Measurements from ENCODE around the gene F7. TPM values are rescaled to one million over a fixed set of nuclear protein-coding genes. Genes with fewer than 3 reads are reported as not detected.

F7 gene
- total and polyA plus RNA-seq, 10 donors = 0.03 TPM; not detected in 9

GRCh38 chr13:113092776-113093579 lies 12.6 kb upstream of the F7 start:
- TF ChIP-seq CTCF (IDR thresholded peaks at IDR 0.05 in 8 of 11, conservative IDR thresholded peaks at IDR 0.05 in 3 of 11) (no peak), POLR2AphosphoS5 (IDR thresholded peaks at IDR 0.05) (no peak), POLR2A (IDR thresholded peaks at IDR 0.05) (no peak)
- intact Hi-C loops (cut with DNase I; ENCODE audit: low total_unique reads) = no loop called here
- H3K9me3 ChIP-seq = no peaks in the 10 kb centered on the region
- H3K36me3 ChIP-seq = peaks cover 0 to 23% (median 4%) of the 10 kb centered on the region in 6 donors
- no peak overlapping the region for H3K27ac ChIP-seq
- no peak overlapping the region for H3K4me3 ChIP-seq
- DNase-seq = peak; percentile 51
- no peaks in the 10 kb centered on the region for H3K4me1 ChIP-seq
- H3K27me3 ChIP-seq (replicated peaks in 1 of 7) = peaks cover 0 to 4% (median 0%) of the 10 kb centered on the region in 7 donors
- WGBS, 5 donors = 83 to 92% (median 91%) methylated on average over 7 to 25 of the region's 25 CpGs

- DNase-seq = peak; percentile 57
- 79 to 89% (median 83%) methylated on average over 26 to 29 of the region's 29 CpGs for WGBS, 5 donors
- peaks cover 0 to 14% (median 0%) of the 10 kb centered on the region in 6 donors for H3K36me3 ChIP-seq
These were observed 11.8 kb upstream of the F7 start for GRCh38 chr13:113093580-113094409.

GRCh38 chr13:113094410-113094800 lies 11.2 kb upstream of the F7 start:
- H3K9me3 ChIP-seq = no peaks in the 10 kb centered on the region
- H3K4me1 ChIP-seq = no peaks in the 10 kb centered on the region
- no peak overlapping the region for H3K4me3 ChIP-seq
- TF ChIP-seq POLR2AphosphoS5 (IDR thresholded peaks at IDR 0.05) = no peak
- no peak for TF ChIP-seq CTCF (IDR thresholded peaks at IDR 0.05 in 8 of 11, conservative IDR thresholded peaks at IDR 0.05 in 3 of 11)
- TF ChIP-seq POLR2A (IDR thresholded peaks at IDR 0.05) = no peak
- H3K27me3 ChIP-seq (replicated peaks in 1 of 7) = peaks cover 0 to 4% (median 0%) of the 10 kb centered on the region in 7 donors
- intact Hi-C loops (cut with DNase I; ENCODE audit: low total_unique reads) = no loop called here
- peak; percentile 44 for DNase-seq
- H3K36me3 ChIP-seq = peaks cover 0 to 12% (median 0%) of the 10 kb centered on the region in 6 donors
- no peak overlapping the region for H3K27ac ChIP-seq
- 73 to 90% (median 83%) methylated on average over 8 to 14 of the region's 14 CpGs for WGBS, 5 donors

More at GRCh38 chr13:113093580-113094409, 11.8 kb upstream of the F7 start:
- no peak for TF ChIP-seq CTCF (IDR thresholded peaks at IDR 0.05 in 8 of 11, conservative IDR thresholded peaks at IDR 0.05 in 3 of 11)
- TF ChIP-seq POLR2A (IDR thresholded peaks at IDR 0.05) = no peak
- TF ChIP-seq POLR2AphosphoS5 (IDR thresholded peaks at IDR 0.05) = no peak
- Histone ChIP-seq H3K4me1 (no peaks in the 10 kb centered on the region), H3K4me3 (no peak overlapping the region), H3K9me3 (no peaks in the 10 kb centered on the region), H3K27ac (no peak overlapping the region), H3K27me3 (replicated peaks in 1 of 7) (peaks cover 0 to 4% (median 0%) of the 10 kb centered on the region in 7 donors)
- intact Hi-C loops (cut with DNase I; ENCODE audit: low total_unique reads) = no loop called here

Measured in spleen (tissue), 11 donors.